PC-3 (cell line): ENCODE measurements around the gene KIAA0513. TPM values are rescaled to one million over a fixed set of nuclear protein-coding genes. Genes with fewer than 3 reads are reported as not detected.

ENCODE experiments used
- ATAC-seq: fragments of 200-7000 bp; cut with Tn5 transposase; 2 replicates; pipeline ENCODE4 v1.9.1; 2020; ENCODE audit warnings: mild to moderate bottlenecking, moderate library complexity
- BruUV-seq: library from RNA; stranded (reverse); fragments of 400-500 nt; replicated peaks from 2 replicates; lab custom pipeline; 2021; lab: Mats Ljungman, UMichigan
- CTCF ChIA-PET: fragments of 300-600 bp; sonication (Branson Sonifier 250); formaldehyde crosslinking; loops from one replicate; lab custom pipeline; 2022; ENCODE audit warnings: antibody characterized with exemption; lab: Charles Lee
- POLR2A ChIA-PET: fragments of 300-600 bp; sonication (Branson Sonifier 250); formaldehyde crosslinking; loops from one replicate; lab custom pipeline; 2022; ENCODE audit warnings: antibody characterized with exemption; ENCODE audit not compliant: unreplicated experiment; lab: Charles Lee
- DNase-seq: peaks from one replicate; pipeline ENCODE4 v3.0.0-alpha.2; 2015
- H2AFZ ChIP-seq: fragments of 300-600 bp; sonication (generic); 2 replicates; pipeline ENCODE4 v1.6.0; 2016; ENCODE audit warnings: antibody characterized with exemption, low read length
- H3F3A ChIP-seq: fragments of 300-600 bp; sonication (generic); one replicate; pipeline ENCODE4 v1.6.0; 2017; ENCODE audit warnings: antibody characterized with exemption, low read length, control low read depth, mild to moderate bottlenecking; ENCODE audit not compliant: unreplicated experiment
- H3K27ac ChIP-seq: fragments of 300-600 bp; sonication (generic); 2 replicates; pipeline ENCODE4 v1.5.1; 2016; ENCODE audit warnings: mild to moderate bottlenecking, low read length
- H3K27me3 ChIP-seq: fragments of 300-600 bp; sonication (generic); 2 replicates; pipeline ENCODE4 v1.6.1; 2016; ENCODE audit warnings: low read length, mixed read lengths
- H3K36me3 ChIP-seq: fragments of 300-600 bp; sonication (generic); 2 replicates; pipeline ENCODE4 v1.6.1; 2016; ENCODE audit warnings: low read depth, mixed run types, low read length, mixed read lengths
- H3K4me1 ChIP-seq: fragments of 300-600 bp; sonication (generic); 2 replicates; pipeline ENCODE4 v1.5.1; 2016; ENCODE audit warnings: low read length; ENCODE audit not compliant: insufficient read depth
- H3K4me2 ChIP-seq: fragments of 300-600 bp; sonication (generic); 2 replicates; pipeline ENCODE4 v1.6.0; 2016; ENCODE audit warnings: low read length
- H3K4me3 ChIP-seq: fragments of 300-600 bp; sonication (generic); 2 replicates; pipeline ENCODE4 v1.5.1; 2016; ENCODE audit warnings: mild to moderate bottlenecking, low read length, mixed read lengths
- H3K79me2 ChIP-seq: fragments of 300-600 bp; sonication (generic); 2 replicates; pipeline ENCODE4 v1.6.1; 2017; ENCODE audit warnings: low read length, mixed read lengths
- H3K9ac ChIP-seq: fragments of 300-600 bp; sonication (generic); 2 replicates; pipeline ENCODE4 v1.6.0; 2016; ENCODE audit warnings: mild to moderate bottlenecking, low read length
- H3K9me2 ChIP-seq: fragments of 300-600 bp; sonication (generic); replicated peaks from 2 replicates; pipeline ENCODE4 v1.6.1; 2016; ENCODE audit warnings: mixed run types, low read length, mixed read lengths
- H3K9me3 ChIP-seq: fragments of 300-600 bp; sonication (generic); 2 replicates; pipeline ENCODE4 v1.6.1; 2016; ENCODE audit warnings: low read length, mixed read lengths
- H4K20me1 ChIP-seq: fragments of 300-600 bp; sonication (generic); 2 replicates; pipeline ENCODE4 v1.6.1; 2016; ENCODE audit warnings: low read length, mixed read lengths
- EZH2 ChIP-seq: fragments of 300-600 bp; sonication (generic); IDR thresholded peaks from one replicate; pipeline ENCODE4 v1.6.1; 2017; ENCODE audit warnings: antibody characterized with exemption, mild to moderate bottlenecking, low read length; ENCODE audit not compliant: unreplicated experiment
- EZH2phosphoT487 ChIP-seq: fragments of 300-600 bp; sonication (generic); IDR thresholded peaks from 2 replicates; pipeline ENCODE4 v1.6.1; 2018; ENCODE audit warnings: mild to moderate bottlenecking, antibody characterized with exemption, low read length, borderline replicate concordance
- intact Hi-C: fragments of 100-400 bp; cut with micrococcal nuclease; formaldehyde crosslinking; loops from 2 replicates; pipeline ENCODE4 v1.9.0; 2023
- total RNA-seq: library from RNA; depleted of rRNA; stranded (reverse); fragments of >200 nt; gene quantifications from 2 replicates; pipeline ENCODE4 v1.2.3, GENCODE V29; 2014; rRNA removed
- TF ChIP-seq, protein P1 (sequence below): fragments of 300-600 bp; sonication (generic); conservative IDR thresholded peaks from 2 replicates; pipeline ENCODE4 v1.5.1; 2017; ENCODE audit warnings: antibody characterized with exemption, low read depth, mild to moderate bottlenecking, low read length

Gene KIAA0513
- total RNA-seq, 1 experiment from 2014 or later = 7.8 TPM

GRCh38 chr16:85142771-85143211 lies 115.2 kb downstream of the KIAA0513 start:
- no peaks in the 10 kb centered on the region for H4K20me1 ChIP-seq
- H3K27ac ChIP-seq = no peak overlapping the region
- no peak for TF ChIP-seq EZH2
- no peak for TF ChIP-seq EZH2phosphoT487
- TF ChIP-seq, protein P1, sequence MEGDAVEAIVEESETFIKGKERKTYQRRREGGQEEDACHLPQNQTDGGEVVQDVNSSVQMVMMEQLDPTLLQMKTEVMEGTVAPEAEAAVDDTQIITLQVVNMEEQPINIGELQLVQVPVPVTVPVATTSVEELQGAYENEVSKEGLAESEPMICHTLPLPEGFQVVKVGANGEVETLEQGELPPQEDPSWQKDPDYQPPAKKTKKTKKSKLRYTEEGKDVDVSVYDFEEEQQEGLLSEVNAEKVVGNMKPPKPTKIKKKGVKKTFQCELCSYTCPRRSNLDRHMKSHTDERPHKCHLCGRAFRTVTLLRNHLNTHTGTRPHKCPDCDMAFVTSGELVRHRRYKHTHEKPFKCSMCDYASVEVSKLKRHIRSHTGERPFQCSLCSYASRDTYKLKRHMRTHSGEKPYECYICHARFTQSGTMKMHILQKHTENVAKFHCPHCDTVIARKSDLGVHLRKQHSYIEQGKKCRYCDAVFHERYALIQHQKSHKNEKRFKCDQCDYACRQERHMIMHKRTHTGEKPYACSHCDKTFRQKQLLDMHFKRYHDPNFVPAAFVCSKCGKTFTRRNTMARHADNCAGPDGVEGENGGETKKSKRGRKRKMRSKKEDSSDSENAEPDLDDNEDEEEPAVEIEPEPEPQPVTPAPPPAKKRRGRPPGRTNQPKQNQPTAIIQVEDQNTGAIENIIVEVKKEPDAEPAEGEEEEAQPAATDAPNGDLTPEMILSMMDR = no peak
- no peaks in the 10 kb centered on the region for H3K79me2 ChIP-seq
- no peak overlapping the region for H3K4me2 ChIP-seq
- H3K9me3 ChIP-seq = no peaks in the 10 kb centered on the region
- ChIA-PET POLR2A (no interaction called here), CTCF (no interaction called here)
- ATAC-seq (no peak), DNase-seq (no peak)
- H3K9ac ChIP-seq = no peak overlapping the region
- no peaks in the 10 kb centered on the region for H3F3A ChIP-seq
- H3K9me2 ChIP-seq = no peaks in the 10 kb centered on the region
- no peaks in the 10 kb centered on the region for H3K36me3 ChIP-seq
- intact Hi-C loops = no loop called here
- H3K27me3 ChIP-seq = no peaks in the 10 kb centered on the region
- BruUV-seq = no TSS peak
- H3K4me1 ChIP-seq = no peaks in the 10 kb centered on the region
- H3K4me3 ChIP-seq = no peak overlapping the region
- H2AFZ ChIP-seq = no peak overlapping the region

Other genes starting within 250 kb of the KIAA0513 start
- gene CRISPLD2, start 207.8 kb upstream of the KIAA0513 start, total RNA-seq = 2.8 and 3.2 TPM in 2 replicates
- gene ZDHHC7, start 16.3 kb upstream of the KIAA0513 start, total RNA-seq = 37.0 and 42.1 TPM in 2 replicates
- not detected in 2 replicates for gene CIBAR2, start 84.7 kb downstream of the KIAA0513 start, total RNA-seq